ENCODE measurements around the gene OPCML. TPM values are rescaled to one million over a fixed set of nuclear protein-coding genes. Genes with fewer than 3 reads are reported as not detected.

The OPCML gene
- total and polyA plus RNA-seq, 2 of the 13 experiments (the other 11 are each of a cell fraction or from before 2014, with no cell fraction given): not detected

- ATAC-seq (no peak), FAIRE-seq (no peak), DNase-seq (ENCODE audit: low spot score) (no peak)
- no peak overlapping the region for H3K4me3 ChIP-seq (replicated peaks in 1 of 3; ENCODE audit: insufficient read depth in 1 of 3, low read depth in 2 of 3, low read length in 3 of 3)
- H4K20me1 ChIP-seq (ENCODE audit: insufficient read depth, low read length): no peaks in the 10 kb centered on the region
- TF ChIP-seq E2F1 (CRISPR knock-in tag; IDR thresholded peaks at IDR 0.05): no peak
- H3K27ac ChIP-seq (ENCODE audit: extremely low read length, insufficient read depth, low read length): no peak overlapping the region
- no peaks in the 10 kb centered on the region; the same call in 1 of the 2 replicates for H3K9me3 ChIP-seq (ENCODE audit: low read length)
- H3K9ac ChIP-seq (ENCODE audit: insufficient read depth, low read depth, low read length): no peak overlapping the region
- no peak overlapping the region for H3K4me2 ChIP-seq (ENCODE audit: low read depth, low read length)
- CTCF ChIA-PET (ENCODE audit: low intra/inter-chr PET ratio, low total read pairs): no interaction called here
- intact Hi-C loops (cut with micrococcal nuclease; ENCODE audit: unreplicated experiment): no loop called here
- H3K36me3 ChIP-seq (replicated peaks in 1 of 2; ENCODE audit: control insufficient read depth in 1 of 2, insufficient read depth in 2 of 2, low read length in 2 of 2): no peaks in the 10 kb centered on the region
- WGBS (ENCODE audit: low lambda C conversion rate): 0% methylated on average over 3 of the region's 3 CpGs
- in situ Hi-C loops (cut with HindIII; ENCODE audit: extremely low pct_ligation_motif_present, low pct_unique_long_range_greater_than_20kb): no loop called here
- POLR2A ChIA-PET: no interaction called here
- H3K79me2 ChIP-seq (ENCODE audit: insufficient read depth, low read length): no peaks in the 10 kb centered on the region
- H2AFZ ChIP-seq (ENCODE audit: low read length): no peak overlapping the region
- no TSS peak for BruUV-seq (replicated peaks)
- H3K4me1 ChIP-seq (ENCODE audit: insufficient read depth, low read length): no peaks in the 10 kb centered on the region
- no peaks in the 10 kb centered on the region for H3K27me3 ChIP-seq (ENCODE audit: control insufficient read depth in 1 of 2, insufficient read depth in 2 of 2, low read length in 2 of 2)
These were observed 230.2 kb downstream of the OPCML start for GRCh38 chr11:133302056-133302455.

GRCh38 chr11:133300666-133301065, 231.6 kb downstream of the OPCML start:
- ChIA-PET POLR2A (no interaction called here), CTCF (ENCODE audit: low intra/inter-chr PET ratio, low total read pairs) (no interaction called here)
- ATAC-seq (no peak), FAIRE-seq (no peak), DNase-seq (ENCODE audit: low spot score) (no peak)
- H2AFZ ChIP-seq (ENCODE audit: low read length): no peak overlapping the region
- H3K27ac ChIP-seq (ENCODE audit: extremely low read length, insufficient read depth, low read length): no peak overlapping the region
- 3% methylated on average over 3 of the region's 3 CpGs for WGBS (ENCODE audit: low lambda C conversion rate)
- intact Hi-C loops (cut with micrococcal nuclease; ENCODE audit: unreplicated experiment) (no loop called here), in situ Hi-C loops (cut with HindIII; ENCODE audit: extremely low pct_ligation_motif_present, low pct_unique_long_range_greater_than_20kb) (no loop called here)
- no peaks in the 10 kb centered on the region for H3K4me1 ChIP-seq (ENCODE audit: insufficient read depth, low read length)
- BruUV-seq (replicated peaks): no TSS peak
- no peaks in the 10 kb centered on the region for H3K27me3 ChIP-seq (ENCODE audit: control insufficient read depth in 1 of 2, insufficient read depth in 2 of 2, low read length in 2 of 2)
- no peak overlapping the region for H3K9ac ChIP-seq (ENCODE audit: insufficient read depth, low read depth, low read length)
- no peak overlapping the region for H3K4me2 ChIP-seq (ENCODE audit: low read depth, low read length)
- H4K20me1 ChIP-seq (ENCODE audit: insufficient read depth, low read length): no peaks in the 10 kb centered on the region
- TF ChIP-seq RBAK (CRISPR knock-in tag; IDR thresholded peaks at IDR 0.05) (no peak), ZNF142 (CRISPR knock-in tag; IDR thresholded peaks at IDR 0.05) (no peak), ZNF737 (CRISPR knock-in tag; IDR thresholded peaks at IDR 0.05; ENCODE audit: borderline replicate concordance) (no peak), GZF1 (CRISPR knock-in tag; IDR thresholded peaks at IDR 0.05) (no peak), ZNF550 (CRISPR knock-in tag; IDR thresholded peaks at IDR 0.05; ENCODE audit: borderline replicate concordance) (no peak), HOXA3 (CRISPR knock-in tag; IDR thresholded peaks at IDR 0.05) (no peak), IRF9 (CRISPR knock-in tag; IDR thresholded peaks at IDR 0.05; ENCODE audit: borderline replicate concordance) (no peak)
- no peaks in the 10 kb centered on the region for H3K9me3 ChIP-seq (ENCODE audit: low read length)
- no peaks in the 10 kb centered on the region for H3K36me3 ChIP-seq (replicated peaks in 1 of 2; ENCODE audit: control insufficient read depth in 1 of 2, insufficient read depth in 2 of 2, low read length in 2 of 2)
- H3K4me3 ChIP-seq (replicated peaks in 1 of 3; ENCODE audit: insufficient read depth in 1 of 3, low read depth in 2 of 3, low read length in 3 of 3): no peak overlapping the region
- no peaks in the 10 kb centered on the region for H3K79me2 ChIP-seq (ENCODE audit: insufficient read depth, low read length)

Data from HepG2 (cell line).